GM19023 (cell line): ENCODE data around the gene DECR2.

Experiments used
- ATAC-seq: cut with Tn5 transposase; IDR thresholded peaks from one replicate; pipeline ENCODE4 v1.9.1; 2021; ENCODE audit warnings: mild to moderate bottlenecking, moderate library complexity; ENCODE audit not compliant: unreplicated experiment

DECR2 gene

GRCh38 chr16:364595-365491 is 36.8 kb upstream of the DECR2 start:
- ATAC-seq: no peak

GRCh38 chr16:366476-366875 is 35.2 kb upstream of the DECR2 start:
- ATAC-seq: no peak

GRCh38 chr16:367333-367903 is 34.3 kb upstream of the DECR2 start:
- ATAC-seq: no peak

GRCh38 chr16:368388-369158 is 33.1 kb upstream of the DECR2 start:
- ATAC-seq: no peak

GRCh38 chr16:369275-369865 is 32.3 kb upstream of the DECR2 start:
- no peak for ATAC-seq

GRCh38 chr16:369866-370436 is 31.7 kb upstream of the DECR2 start:
- no peak for ATAC-seq

- peak; percentile 80 for ATAC-seq
Observed at GRCh38 chr16:370443-370842, 31.2 kb upstream of the DECR2 start, which contains the start of gene MRPL28. Gene MRPL28, minus strand, starts transcription at chr16:370538. Its CDS starts 320 bp downstream, at chr16:370218.

- no peak for ATAC-seq
Observed at GRCh38 chr16:370979-371514, 30.6 kb upstream of the DECR2 start.

- no peak for ATAC-seq
Observed at GRCh38 chr16:371515-372301, 30.0 kb upstream of the DECR2 start.

GRCh38 chr16:372302-372983 is 29.2 kb upstream of the DECR2 start:
- no peak for ATAC-seq

GRCh38 chr16:373020-373598 is 28.6 kb upstream of the DECR2 start:
- ATAC-seq: no peak

GRCh38 chr16:373848-374615 is 27.7 kb upstream of the DECR2 start:
- no peak for ATAC-seq

- no peak for ATAC-seq
Observed at GRCh38 chr16:374616-374926, 27.1 kb upstream of the DECR2 start.

GRCh38 chr16:375212-375611 is 26.5 kb upstream of the DECR2 start:
- no peak for ATAC-seq

GRCh38 chr16:375927-376816 is 25.5 kb upstream of the DECR2 start:
- ATAC-seq: no peak

GRCh38 chr16:376817-377418 is 24.8 kb upstream of the DECR2 start:
- ATAC-seq: no peak

GRCh38 chr16:377419-377951 is 24.2 kb upstream of the DECR2 start:
- no peak for ATAC-seq
